Stimulated activated CD8-positive, alpha-beta memory T cell treated with anti-CD3 and anti-CD28 coated beads, Interleukin-2, amount 100 ng/mL, for 48 hours (primary cell): ENCODE results near the gene CORO2B.

ENCODE experiments used
- DNase-seq, 2 donors: peaks; one replicate each; pipeline ENCODE4 v3.0.0-alpha.2; 2020; ENCODE audit warnings: low read depth in 2 of 2

CORO2B gene

DNA sequence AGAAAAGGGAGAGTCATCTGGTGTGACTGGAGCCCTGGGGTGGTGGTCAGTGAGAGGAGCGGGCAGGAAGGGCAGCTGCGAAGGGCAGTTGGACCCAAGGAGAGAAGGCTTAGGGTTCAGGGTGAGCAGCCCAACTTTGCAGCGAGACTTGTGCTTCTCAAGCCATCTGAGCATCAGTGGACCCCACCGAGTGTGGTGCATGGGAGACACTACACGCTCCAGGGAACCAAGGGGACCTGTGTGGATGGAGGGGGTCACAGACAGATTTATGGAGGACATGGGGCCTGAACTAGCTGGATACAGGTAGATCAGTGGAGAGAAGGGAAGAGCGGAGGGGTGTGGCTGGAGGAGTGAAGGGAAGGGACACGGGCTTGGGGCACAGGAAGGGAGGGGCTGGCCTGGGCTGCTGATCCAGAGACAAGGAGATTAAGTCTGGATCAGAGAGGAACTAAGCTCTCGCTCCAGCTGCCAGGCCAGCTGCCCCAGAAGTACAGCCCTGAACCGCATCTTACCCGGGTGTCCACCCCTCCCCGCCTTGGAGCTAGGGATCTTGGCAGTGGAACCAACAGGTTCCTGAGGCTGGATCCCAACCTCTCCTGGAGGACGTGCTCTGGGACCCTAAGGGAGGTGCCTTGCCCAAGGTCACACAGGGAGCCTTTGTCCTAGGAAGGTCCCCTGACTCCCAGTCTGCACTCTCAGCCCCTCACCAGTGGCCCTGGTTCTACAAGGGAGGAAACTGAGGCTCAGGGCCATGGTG lies 120.5 kb downstream of the CORO2B start:
- DNase-seq = no peak

DNA sequence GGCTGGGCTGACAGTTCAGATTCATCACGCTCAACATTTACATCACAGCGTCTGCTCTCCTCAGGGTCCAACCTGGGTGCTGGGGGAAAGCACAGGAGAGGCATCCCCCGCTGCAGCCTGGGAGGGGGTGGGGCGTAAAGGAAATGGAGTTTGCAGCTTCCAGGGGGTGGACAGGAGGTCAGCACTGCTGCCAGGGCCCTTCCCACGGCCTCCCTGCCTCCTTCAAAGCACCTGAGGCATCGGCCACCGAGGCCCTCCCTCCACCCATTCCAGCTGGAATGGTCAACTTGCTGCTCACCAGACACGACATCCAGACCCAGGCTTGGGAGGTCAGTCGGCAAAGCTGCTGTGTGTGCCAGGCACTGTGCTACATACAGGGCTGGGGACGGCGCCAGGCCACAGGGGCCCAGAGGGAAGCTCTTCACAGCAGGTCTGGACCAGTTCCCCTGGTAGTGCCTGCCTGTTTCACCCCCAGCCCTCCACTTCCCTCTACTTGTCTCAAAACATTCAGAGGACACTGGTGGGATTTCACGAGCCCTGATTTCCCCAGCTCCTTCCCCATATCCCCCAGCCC lies 121.2 kb downstream of the CORO2B start:
- DNase-seq = no peak

GRCh38 chr15:68700455-68701123 lies 121.8 kb downstream of the CORO2B start:
- DNase-seq = no peak

DNA sequence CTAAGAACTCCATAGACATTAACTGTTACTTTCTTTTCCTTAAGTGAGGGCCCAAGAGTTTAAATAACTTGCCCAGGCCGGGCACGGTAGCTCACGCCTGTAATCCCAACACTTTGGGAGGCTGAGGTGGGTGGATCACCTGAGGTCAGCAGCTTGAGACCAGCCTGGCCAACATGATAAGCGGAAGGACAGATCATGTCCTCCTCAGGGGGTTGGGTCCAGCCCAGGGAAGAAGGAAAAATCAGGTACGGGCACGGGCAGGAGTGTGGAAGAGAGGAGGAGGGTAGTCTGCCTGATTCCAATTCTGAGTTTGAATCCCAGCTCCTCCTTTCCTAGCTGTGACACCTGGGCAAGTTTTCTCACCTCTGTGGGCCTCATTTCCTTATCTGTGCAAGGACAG lies 123.1 kb downstream of the CORO2B start:
- no peak for DNase-seq

GRCh38 chr15:68704496-68705021 lies 125.8 kb downstream of the CORO2B start:
- DNase-seq = no peak

- no peak for DNase-seq
Measured at GRCh38 chr15:68706256-68706655, 127.5 kb downstream of the CORO2B start.

GRCh38 chr15:68706931-68707330 lies 128.1 kb downstream of the CORO2B start:
- no peak for DNase-seq

DNA sequence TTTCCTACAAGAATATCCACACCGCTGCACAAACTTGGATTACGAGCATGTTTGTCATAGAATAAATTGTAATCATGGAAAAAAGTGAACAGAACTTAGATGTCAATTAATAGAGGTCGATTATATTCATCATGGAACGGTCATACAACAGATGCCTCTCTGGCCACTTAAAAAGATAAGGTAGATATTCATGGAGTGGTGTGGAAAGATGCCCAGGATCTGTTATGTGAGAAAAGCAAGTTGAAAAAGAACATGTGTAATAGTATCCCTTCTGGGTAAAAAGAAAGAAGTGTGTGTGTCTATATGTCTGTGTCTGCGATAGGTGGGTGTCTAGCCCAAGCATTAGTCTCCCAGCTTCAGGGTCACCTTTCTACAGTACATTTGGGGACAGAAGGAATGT lies 128.6 kb downstream of the CORO2B start:
- DNase-seq = no peak

- DNase-seq = no peak
Measured at GRCh38 chr15:68709876-68710275, 131.1 kb downstream of the CORO2B start.

DNA sequence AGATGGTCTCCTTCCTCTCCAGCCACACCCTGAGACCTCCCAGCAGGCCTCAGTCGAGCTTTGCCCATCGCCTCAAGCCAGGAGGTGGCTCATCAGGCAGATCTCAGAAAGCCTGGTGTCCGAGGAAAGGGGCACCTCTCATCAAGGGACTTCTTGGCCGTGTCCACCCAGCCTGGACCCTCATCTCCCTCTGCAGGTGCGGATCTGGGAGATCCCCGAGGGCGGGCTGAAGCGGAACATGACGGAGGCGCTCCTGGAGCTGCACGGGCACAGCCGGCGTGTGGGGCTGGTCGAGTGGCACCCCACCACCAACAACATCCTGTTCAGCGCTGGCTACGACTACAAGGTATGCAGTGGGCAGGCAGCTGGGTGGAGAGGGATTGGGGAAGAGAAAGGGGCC lies 131.7 kb downstream of the CORO2B start:
- DNase-seq = no peak

- DNase-seq = no peak
Measured at GRCh38 chr15:68711406-68711805, 132.6 kb downstream of the CORO2B start.

DNA sequence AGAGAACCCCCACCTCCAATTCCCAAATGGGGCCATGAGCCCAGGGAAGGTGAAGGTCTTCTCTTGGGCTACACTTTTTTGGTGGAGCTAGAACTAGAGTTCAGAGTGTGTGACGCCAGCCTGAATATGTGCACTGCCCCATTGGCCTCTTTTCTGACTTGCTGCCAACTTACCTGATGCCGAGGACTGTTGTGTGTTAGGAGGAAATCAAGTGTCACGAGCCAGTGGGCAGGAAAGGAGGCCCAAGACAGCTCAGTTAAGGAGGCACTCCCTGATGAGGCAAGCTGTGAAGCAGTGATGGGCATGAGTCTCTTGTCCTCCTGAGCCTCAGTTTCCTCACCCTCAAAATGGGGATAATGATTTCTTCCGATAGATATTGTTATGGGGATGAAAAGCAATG lies 134.1 kb downstream of the CORO2B start:
- no peak for DNase-seq

- DNase-seq = no peak
Measured at GRCh38 chr15:68713874-68714273, 135.1 kb downstream of the CORO2B start.

DNA sequence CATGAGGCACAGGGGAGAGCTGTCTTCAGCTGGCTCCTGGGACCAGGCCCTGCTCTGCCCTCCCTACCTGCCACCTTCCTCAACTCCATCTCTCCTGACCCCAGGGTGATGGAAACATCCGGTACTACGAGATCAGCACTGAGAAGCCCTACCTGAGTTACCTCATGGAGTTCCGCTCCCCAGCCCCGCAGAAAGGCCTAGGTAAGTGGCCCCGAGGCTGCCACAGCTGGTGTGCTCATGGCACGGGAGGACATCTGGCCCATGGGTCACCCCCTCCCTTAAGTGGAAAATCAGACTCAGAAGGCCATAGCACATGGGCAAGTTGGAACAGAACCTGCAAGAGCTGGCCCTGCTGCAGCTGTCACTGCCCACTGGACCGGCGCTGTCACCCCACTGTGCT lies 136.3 kb downstream of the CORO2B start:
- no peak for DNase-seq

- no peak for DNase-seq
Measured at GRCh38 chr15:68717951-68718350, 139.2 kb downstream of the CORO2B start.

DNA sequence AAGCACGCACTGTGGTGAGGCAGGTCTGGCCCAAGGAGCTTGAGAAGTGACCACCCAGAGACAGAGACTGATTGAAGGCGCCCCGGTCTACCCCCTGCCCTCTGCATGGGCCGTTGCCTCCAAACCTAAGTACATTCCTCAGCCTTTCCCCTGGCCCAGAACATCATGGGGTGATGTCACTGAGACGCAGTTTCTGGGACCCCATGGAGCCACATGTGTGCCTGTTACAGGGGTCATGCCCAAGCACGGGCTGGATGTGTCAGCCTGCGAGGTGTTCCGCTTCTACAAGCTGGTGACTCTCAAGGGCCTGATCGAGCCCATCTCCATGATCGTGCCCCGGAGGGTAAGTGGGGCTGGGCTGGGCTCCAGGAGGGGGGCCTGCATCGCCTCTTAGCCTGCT lies 139.7 kb downstream of the CORO2B start:
- no peak for DNase-seq

DNA sequence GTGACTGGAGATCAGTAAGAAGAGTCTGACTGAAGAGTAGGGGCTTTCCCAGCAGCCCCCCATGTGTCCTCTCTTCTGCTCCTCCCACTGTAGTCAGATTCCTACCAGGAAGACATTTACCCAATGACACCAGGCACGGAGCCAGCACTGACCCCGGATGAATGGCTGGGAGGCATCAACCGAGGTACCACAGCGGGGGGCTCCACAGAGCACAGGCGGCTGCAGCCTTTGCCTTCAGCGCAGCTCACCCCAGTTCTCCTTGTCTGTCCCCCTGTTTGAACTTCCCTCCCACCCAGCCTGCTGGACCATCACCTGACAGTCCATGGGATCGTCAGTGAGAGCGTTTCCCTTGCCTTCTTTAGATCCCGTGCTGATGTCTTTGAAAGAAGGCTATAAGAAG lies 140.3 kb downstream of the CORO2B start:
- no peak for DNase-seq

DNA sequence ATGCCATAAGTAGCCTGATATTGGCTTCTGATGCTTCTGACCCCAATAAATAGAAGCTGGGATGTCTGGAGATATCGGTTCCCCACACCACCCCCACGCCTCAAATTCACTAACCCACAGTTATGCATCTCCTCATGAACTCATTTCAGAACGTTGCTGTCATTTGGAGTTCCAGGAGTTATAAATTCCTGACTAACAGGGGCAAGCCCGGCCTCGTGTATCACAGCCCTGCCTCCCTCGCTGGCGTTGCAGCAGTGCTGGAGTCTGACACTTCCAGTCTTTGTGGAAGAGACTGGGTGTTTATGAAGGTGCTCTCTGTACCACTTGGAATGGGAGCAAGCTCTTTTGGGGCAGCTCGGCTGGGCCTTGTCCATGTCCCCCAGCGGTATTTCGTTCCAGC lies 140.9 kb downstream of the CORO2B start:
- DNase-seq = no peak

GRCh38 chr15:68721886-68722285 lies 143.1 kb downstream of the CORO2B start:
- DNase-seq = no peak

- DNase-seq = no peak
Measured at GRCh38 chr15:68725736-68726135, 146.9 kb downstream of the CORO2B start.

DNA sequence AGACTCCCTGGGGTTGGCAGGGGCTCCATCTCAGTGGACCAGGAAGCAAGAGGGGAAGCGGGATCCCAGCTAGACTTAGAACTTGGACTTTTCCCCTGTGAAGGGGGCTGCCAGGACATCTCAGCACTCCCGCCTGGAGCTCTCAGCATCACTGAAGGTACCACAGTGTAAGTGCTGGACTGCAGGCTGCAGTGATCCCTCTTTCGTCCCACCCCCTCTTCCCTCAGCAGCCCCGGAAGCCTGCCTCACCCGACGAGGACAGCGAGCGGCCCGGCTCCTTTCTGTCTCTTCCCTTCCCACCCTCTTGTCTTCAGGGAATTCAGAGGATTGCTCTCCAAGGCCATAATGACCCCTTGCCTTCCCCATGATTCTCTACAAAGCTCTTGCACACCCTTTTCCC lies 147.5 kb downstream of the CORO2B start:
- no peak for DNase-seq

DNA sequence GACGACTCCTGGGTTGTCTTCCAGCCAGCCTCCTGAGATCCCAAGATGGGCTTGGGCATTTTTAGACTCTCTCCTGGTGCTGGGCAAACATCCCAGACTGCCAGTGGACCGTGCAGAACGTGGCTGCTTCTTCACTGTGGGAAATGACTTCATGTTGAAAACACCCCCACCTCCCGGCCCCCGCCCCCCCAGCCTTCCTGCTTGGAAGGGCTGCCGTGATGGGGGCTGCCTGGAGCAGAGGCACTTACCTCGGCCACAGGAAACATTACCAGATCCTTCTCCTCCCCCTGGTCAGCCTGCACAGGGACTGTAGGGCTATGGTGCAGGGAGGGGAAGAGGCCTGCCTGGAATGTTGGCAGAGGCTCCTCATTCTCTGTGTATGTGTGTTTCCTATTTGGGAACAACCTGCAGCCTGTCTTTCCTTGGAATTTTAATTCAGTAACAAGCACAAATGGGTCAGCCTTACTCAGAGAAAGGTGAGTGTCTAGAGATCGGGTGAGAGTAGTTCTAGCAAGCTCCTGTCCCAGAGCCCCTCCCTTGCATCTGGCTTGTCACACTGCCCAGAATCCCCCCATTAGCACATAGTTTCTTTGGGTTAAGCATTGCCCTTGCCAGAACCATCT lies 151.1 kb downstream of the CORO2B start:
- DNase-seq = no peak
